SJSA1 (cell line): Measurements from ENCODE around the gene APPBP2. TPM values are rescaled to one million over a fixed set of nuclear protein-coding genes. Genes with fewer than 3 reads are reported as not detected.
"Not testable (repeated sequence)": the region's sequence is repeated elsewhere in the genome, so short reads cannot be mapped to it uniquely, and the experiment has no call there.

Experiments
- DNase-seq, 2 experiments: peaks; one replicate each; pipeline ENCODE4 v3.0.0-alpha.2; 2015 to 2020; ENCODE audit warnings: low spot score in 2 of 2, low read depth in 1 of 2
- H3K27ac ChIP-seq: fragments of 250-450 bp; sonication (Bioruptor Pico); 2 replicates; pipeline ENCODE4 v1.5.1; 2020; ENCODE audit warnings: mild to moderate bottlenecking, moderate library complexity
- H3K27me3 ChIP-seq: fragments of 250-450 bp; sonication (Bioruptor Pico); replicated peaks from 2 replicates; pipeline ENCODE4 v1.5.1; 2020; ENCODE audit warnings: mild to moderate bottlenecking, moderate library complexity
- H3K36me3 ChIP-seq: fragments of 250-450 bp; sonication (Bioruptor Pico); 2 replicates; pipeline ENCODE4 v1.5.1; 2020; ENCODE audit warnings: mild to moderate bottlenecking
- H3K4me1 ChIP-seq: fragments of 250-450 bp; sonication (Bioruptor Pico); replicated peaks from 2 replicates; pipeline ENCODE4 v1.6.1; 2021; ENCODE audit warnings: mild to moderate bottlenecking
- H3K4me3 ChIP-seq: fragments of 250-450 bp; sonication (Bioruptor Pico); 2 replicates; pipeline ENCODE4 v1.5.1; 2020; ENCODE audit warnings: mild to moderate bottlenecking
- H3K9me3 ChIP-seq: fragments of 250-450 bp; sonication (Bioruptor Pico); replicated peaks from 2 replicates; pipeline ENCODE4 v1.5.1; 2020; ENCODE audit warnings: mild to moderate bottlenecking
- total RNA-seq: library from RNA; depleted of rRNA; stranded (reverse); fragments of >200 nt; shearing (Covaris generic); gene quantifications from 2 replicates; pipeline ENCODE4 v1.2.3, GENCODE V29; 2014

APPBP2 gene
- total RNA-seq, 1 experiment from 2014 or later = 49.4 TPM

- H3K36me3 ChIP-seq = peaks cover 48% of the 10 kb centered on the region
- DNase-seq = no peak
Observed at GRCh38 chr17:60502145-60502544, 23.9 kb downstream of the APPBP2 start.

GRCh38 chr17:60501589-60501988 is 24.5 kb downstream of the APPBP2 start:
- H3K4me1 ChIP-seq = peaks cover 7% of the 10 kb centered on the region
- H3K27ac ChIP-seq = no peak overlapping the region
- H3K9me3 ChIP-seq = no peaks in the 10 kb centered on the region
- H3K4me3 ChIP-seq = no peak overlapping the region
- no peaks in the 10 kb centered on the region for H3K27me3 ChIP-seq
- peaks cover 53% of the 10 kb centered on the region for H3K36me3 ChIP-seq
- DNase-seq = no peak

More at GRCh38 chr17:60502145-60502544, 23.9 kb downstream of the APPBP2 start:
- Histone ChIP-seq H3K27ac (no peak overlapping the region), H3K9me3 (no peaks in the 10 kb centered on the region), H3K27me3 (no peaks in the 10 kb centered on the region), H3K4me3 (no peak overlapping the region), H3K4me1 (peaks cover 11% of the 10 kb centered on the region)

- no peak overlapping the region for H3K4me3 ChIP-seq
- peaks cover 18% of the 10 kb centered on the region for H3K9me3 ChIP-seq
- DNase-seq = no peak
- H3K36me3 ChIP-seq = peaks cover 82% of the 10 kb centered on the region
- H3K27me3 ChIP-seq = no peaks in the 10 kb centered on the region
- no peak overlapping the region for H3K27ac ChIP-seq
- H3K4me1 ChIP-seq = no peaks in the 10 kb centered on the region
Observed at GRCh38 chr17:60496041-60496440, 30.0 kb downstream of the APPBP2 start.

- DNase-seq = no peak
- Histone ChIP-seq H3K27ac (no peak overlapping the region), H3K27me3 (no peaks in the 10 kb centered on the region), H3K9me3 (peaks cover 18% of the 10 kb centered on the region), H3K4me1 (no peaks in the 10 kb centered on the region), H3K4me3 (no peak overlapping the region), H3K36me3 (peaks cover 89% of the 10 kb centered on the region)
Observed at GRCh38 chr17:60495260-60495659, 30.8 kb downstream of the APPBP2 start.

GRCh38 chr17:60493847-60494321 is 32.2 kb downstream of the APPBP2 start:
- H3K27ac ChIP-seq = no peak overlapping the region
- DNase-seq = no peak
- no peak overlapping the region for H3K4me3 ChIP-seq
- peaks cover 18% of the 10 kb centered on the region for H3K9me3 ChIP-seq
- no peaks in the 10 kb centered on the region for H3K27me3 ChIP-seq
- H3K4me1 ChIP-seq = no peaks in the 10 kb centered on the region
- peaks cover 89% of the 10 kb centered on the region for H3K36me3 ChIP-seq

- H3K27me3 ChIP-seq = no peaks in the 10 kb centered on the region
- H3K4me1 ChIP-seq = no peaks in the 10 kb centered on the region
- H3K9me3 ChIP-seq = peaks cover 18% of the 10 kb centered on the region
- no peak overlapping the region for H3K27ac ChIP-seq
- no peak for DNase-seq
- H3K4me3 ChIP-seq = no peak overlapping the region
- H3K36me3 ChIP-seq = peaks cover 88% of the 10 kb centered on the region
Observed at GRCh38 chr17:60491771-60492170, 34.3 kb downstream of the APPBP2 start.

- DNase-seq, H3K4me3 ChIP-seq, H3K4me1 ChIP-seq, H3K27me3 ChIP-seq, H3K27ac ChIP-seq: not testable (repeated sequence)
- Histone ChIP-seq H3K9me3 (peaks cover 18% of the 10 kb centered on the region), H3K36me3 (peaks cover 83% of the 10 kb centered on the region)
Observed at GRCh38 chr17:60490594-60490993, 35.4 kb downstream of the APPBP2 start.

GRCh38 chr17:60481604-60482003 is 44.4 kb downstream of the APPBP2 start:
- H3K9me3 ChIP-seq = no peaks in the 10 kb centered on the region; the same call in 1 of the 2 replicates
- H3K27ac ChIP-seq = no peak overlapping the region
- DNase-seq = no peak
- peaks cover 9% of the 10 kb centered on the region for H3K4me1 ChIP-seq
- H3K36me3 ChIP-seq = peaks cover 39% of the 10 kb centered on the region
- no peaks in the 10 kb centered on the region for H3K27me3 ChIP-seq
- no peak overlapping the region for H3K4me3 ChIP-seq

GRCh38 chr17:60473788-60474187 is 52.3 kb downstream of the APPBP2 start:
- Histone ChIP-seq H3K27me3 (no peaks in the 10 kb centered on the region), H3K9me3 (no peaks in the 10 kb centered on the region), H3K27ac (no peak overlapping the region), H3K4me1 (peaks cover 20% of the 10 kb centered on the region), H3K36me3 (peaks cover 44% of the 10 kb centered on the region), H3K4me3 (no peak overlapping the region)
- DNase-seq = no peak

- no peaks in the 10 kb centered on the region for H3K27me3 ChIP-seq
- no peak for DNase-seq
- no peak overlapping the region for H3K4me3 ChIP-seq
- peaks cover 54% of the 10 kb centered on the region for H3K36me3 ChIP-seq
- no peak overlapping the region for H3K27ac ChIP-seq
- no peaks in the 10 kb centered on the region for H3K9me3 ChIP-seq
- peaks cover 24% of the 10 kb centered on the region for H3K4me1 ChIP-seq
Observed at GRCh38 chr17:60472449-60472848, 53.6 kb downstream of the APPBP2 start.

GRCh38 chr17:60471451-60471850 is 54.6 kb downstream of the APPBP2 start:
- Histone ChIP-seq H3K27me3 (no peaks in the 10 kb centered on the region), H3K27ac (no peak overlapping the region), H3K9me3 (no peaks in the 10 kb centered on the region), H3K36me3 (peaks cover 55% of the 10 kb centered on the region), H3K4me3 (no peak overlapping the region), H3K4me1 (peaks cover 24% of the 10 kb centered on the region)
- DNase-seq = no peak

GRCh38 chr17:60468371-60468770 is 57.7 kb downstream of the APPBP2 start:
- Histone ChIP-seq H3K27me3 (no peaks in the 10 kb centered on the region), H3K4me3 (no peak overlapping the region), H3K4me1 (peaks cover 24% of the 10 kb centered on the region), H3K36me3 (peaks cover 71% of the 10 kb centered on the region), H3K27ac (0 out of 2 replicates have a peak overlapping the region, but pooled peaks have one; percentile 8), H3K9me3 (no peaks in the 10 kb centered on the region)
- DNase-seq = peak in 1 of 2 experiments; percentile 26

GRCh38 chr17:60464343-60464742 is 61.7 kb downstream of the APPBP2 start:
- no peak overlapping the region for H3K27ac ChIP-seq
- no peaks in the 10 kb centered on the region for H3K9me3 ChIP-seq
- H3K4me1 ChIP-seq = peaks cover 13% of the 10 kb centered on the region
- H3K27me3 ChIP-seq = no peaks in the 10 kb centered on the region
- no peak overlapping the region for H3K4me3 ChIP-seq
- DNase-seq = no peak
- peaks cover 88% of the 10 kb centered on the region for H3K36me3 ChIP-seq

GRCh38 chr17:60463157-60463835 is 62.7 kb downstream of the APPBP2 start:
- H3K4me3 ChIP-seq = no peak overlapping the region
- H3K9me3 ChIP-seq = no peaks in the 10 kb centered on the region
- no peak overlapping the region for H3K27ac ChIP-seq
- DNase-seq = no peak
- no peaks in the 10 kb centered on the region for H3K27me3 ChIP-seq
- H3K4me1 ChIP-seq = peaks cover 6% of the 10 kb centered on the region
- peaks cover 91% of the 10 kb centered on the region for H3K36me3 ChIP-seq
